Skin epidermis (tissue), 12 donors: Measurements from ENCODE around the gene ADIPOR2.
"Not testable (repeated sequence)": the region's sequence is repeated elsewhere in the genome, so short reads cannot be mapped to it uniquely, and the experiment has no call there.

Source experiments
- H3K27ac ChIP-seq, 21 experiments: fragments of 200-600 bp; sonication (generic) in 11 of 21; one replicate each; pipeline ENCODE4 v1.5.0; 2020; ENCODE audit warnings: mild to moderate bottlenecking in 3 of 21, inconsistent platforms in 2 of 21, moderate library complexity in 2 of 21
- H3K4me3 ChIP-seq, 7 experiments: fragments of 200-600 bp; sonication (generic) in 2 of 7; one replicate each; pipeline ENCODE4 v1.5.0; 2020; ENCODE audit warnings: inconsistent platforms in 2 of 7, mild to moderate bottlenecking in 2 of 7, moderate library complexity in 1 of 7

Gene ADIPOR2

DNA sequence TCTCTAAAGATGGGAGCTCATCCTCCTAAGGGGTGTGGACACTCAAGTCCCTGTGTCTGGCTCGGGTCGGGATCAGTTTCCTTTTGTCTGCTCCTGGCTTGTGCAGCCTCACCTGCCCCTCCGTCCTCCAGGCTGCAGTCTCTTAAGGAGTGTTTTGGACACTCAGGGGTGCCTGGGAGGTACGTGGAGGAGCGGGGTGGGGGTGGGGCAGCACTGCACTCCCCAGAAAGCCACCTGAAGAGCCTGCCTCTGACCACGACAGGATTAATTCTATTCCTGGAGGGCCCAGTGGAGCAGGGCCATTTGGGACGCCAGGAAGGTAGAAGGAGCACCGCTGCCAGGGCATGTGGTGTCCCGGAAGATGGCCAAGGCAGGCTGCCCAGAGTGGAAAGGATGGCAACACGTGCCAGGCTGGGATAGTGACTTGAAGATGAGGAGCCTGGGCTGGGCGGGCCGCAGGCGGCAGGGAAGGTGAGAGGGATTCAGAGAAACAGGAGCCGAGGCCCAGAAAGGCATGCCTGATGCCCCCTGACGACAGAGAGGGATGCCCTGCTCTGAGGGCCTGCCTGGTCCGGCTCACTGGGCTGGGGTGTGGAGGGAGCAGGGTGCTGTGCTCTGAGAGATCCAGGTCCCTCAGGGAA is 114.7 kb downstream of the ADIPOR2 start:
- peak overlapping the region in 5 of 21 experiments; percentile 5 to 50 (median 38) for H3K27ac ChIP-seq
- H3K4me3 ChIP-seq, result no peak overlapping the region

DNA sequence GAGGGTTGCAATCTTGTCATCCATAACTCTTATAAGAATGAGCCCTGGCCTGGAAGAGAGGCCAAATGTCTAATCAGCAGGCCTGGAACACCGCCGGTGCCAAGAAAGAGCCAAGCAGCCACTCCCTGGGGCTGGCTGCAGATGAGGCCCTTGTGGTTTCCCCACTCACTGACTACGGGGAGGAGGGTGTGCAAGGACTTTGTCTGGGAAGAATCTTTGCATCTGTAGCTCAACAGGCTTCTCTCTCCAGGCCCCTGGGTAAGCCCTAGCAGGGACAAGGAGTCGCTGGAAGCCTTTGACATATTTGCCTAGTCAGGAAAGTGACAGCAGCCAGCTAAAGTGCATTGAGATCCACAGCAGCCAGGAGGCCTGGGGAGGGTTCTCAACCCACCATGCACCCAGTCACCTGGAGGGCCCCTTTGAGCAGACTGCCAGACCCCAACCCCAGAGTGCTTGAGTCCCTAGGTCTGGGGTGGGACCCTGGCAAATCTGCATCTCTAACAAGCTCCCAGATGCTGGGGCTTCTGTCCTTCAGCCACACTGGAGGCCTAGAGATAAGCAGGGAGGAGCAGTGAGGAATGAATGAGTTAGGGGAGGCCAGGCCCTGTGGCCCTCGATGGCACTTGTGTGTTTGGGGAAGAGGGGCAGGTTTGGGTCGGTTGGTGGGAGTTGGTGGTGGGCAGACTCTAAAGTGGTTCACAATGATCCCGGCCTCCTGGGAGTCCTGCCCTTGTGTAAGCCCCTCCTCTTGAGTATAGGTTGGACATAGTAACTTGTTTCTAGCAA is 115.6 kb downstream of the ADIPOR2 start:
- H3K27ac ChIP-seq, result peak overlapping the region in 4 of 21 experiments; percentile 5 to 50 (median 44)

DNA sequence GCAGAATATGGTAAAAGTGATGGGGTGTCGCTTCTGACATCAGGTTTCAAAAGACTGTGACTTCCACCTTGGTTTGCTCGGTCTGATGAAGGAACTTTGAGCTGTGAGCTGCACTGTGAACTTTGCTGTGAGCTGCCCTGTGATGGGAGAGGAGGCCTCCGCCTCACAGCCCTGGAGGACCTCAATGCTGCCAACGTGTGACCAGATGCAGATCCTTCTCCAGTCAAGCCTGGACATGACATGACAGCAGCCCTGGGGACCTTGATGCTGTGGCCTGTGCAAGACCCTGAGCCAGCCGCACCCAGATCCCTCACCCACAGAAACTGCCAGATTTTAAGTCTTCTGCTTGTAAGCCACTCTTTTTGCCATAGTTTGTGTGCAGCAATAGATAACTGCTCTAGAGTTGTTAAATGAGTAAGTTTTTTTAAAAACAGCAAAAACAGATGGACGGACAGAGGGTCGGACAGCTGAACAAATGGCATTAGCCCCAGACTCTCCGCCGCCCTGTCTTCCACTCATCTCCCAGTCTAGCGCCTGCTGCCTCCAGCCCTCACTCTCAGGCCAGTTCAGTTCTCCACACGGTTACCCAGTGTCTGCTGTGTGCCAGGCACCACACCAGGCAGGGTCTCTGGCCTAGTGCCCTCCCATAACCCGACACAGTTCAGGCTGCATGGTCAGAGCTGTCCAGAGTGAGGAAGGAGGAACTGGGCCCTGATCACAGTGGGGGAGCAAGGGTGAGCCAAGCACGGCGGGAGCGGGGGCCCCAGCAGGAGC is 116.4 kb downstream of the ADIPOR2 start:
- Histone ChIP-seq H3K27ac (no peak overlapping the region), H3K4me3 (no peak overlapping the region)

More for the DNA sequence above, 115.6 kb downstream of the ADIPOR2 start:
- H3K4me3 ChIP-seq, result no peak overlapping the region

DNA sequence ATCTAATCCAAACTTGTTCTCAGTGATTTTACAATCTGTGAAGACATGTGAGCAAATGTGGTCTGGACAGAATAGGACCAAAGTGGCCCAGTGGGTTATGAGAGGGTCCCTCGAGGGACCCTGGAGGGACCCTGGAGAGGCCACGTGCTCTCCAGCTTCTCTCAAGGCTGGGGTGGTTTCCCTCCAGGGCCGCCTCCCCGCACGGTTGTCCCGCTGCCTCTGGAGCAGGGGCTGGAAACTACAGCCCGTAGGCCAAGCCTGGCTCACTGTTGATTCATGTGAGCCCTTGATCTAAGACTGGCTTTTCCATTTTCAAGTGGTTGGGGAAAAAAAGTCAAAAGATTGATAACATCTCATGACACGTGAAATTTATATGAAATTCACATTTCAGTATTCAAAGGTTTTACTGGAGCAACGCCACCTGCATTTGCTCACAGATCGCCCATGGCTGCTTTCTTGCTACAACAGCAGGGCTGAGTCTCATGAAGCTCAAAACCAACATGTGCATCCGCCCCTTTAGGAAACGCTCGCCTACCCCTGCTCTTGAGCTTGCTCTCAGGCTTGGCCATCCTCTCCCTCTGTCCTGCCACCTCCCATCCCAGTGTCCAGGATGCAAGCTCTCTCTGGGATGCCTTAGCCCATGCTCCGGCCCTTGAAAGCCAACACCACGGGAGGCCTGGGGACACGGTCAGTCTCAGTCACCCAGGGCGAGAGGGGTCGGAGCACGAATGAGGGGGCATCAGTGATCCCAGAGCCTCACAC is 117.3 kb downstream of the ADIPOR2 start:
- no peak overlapping the region for H3K4me3 ChIP-seq
- no peak overlapping the region for H3K27ac ChIP-seq

DNA sequence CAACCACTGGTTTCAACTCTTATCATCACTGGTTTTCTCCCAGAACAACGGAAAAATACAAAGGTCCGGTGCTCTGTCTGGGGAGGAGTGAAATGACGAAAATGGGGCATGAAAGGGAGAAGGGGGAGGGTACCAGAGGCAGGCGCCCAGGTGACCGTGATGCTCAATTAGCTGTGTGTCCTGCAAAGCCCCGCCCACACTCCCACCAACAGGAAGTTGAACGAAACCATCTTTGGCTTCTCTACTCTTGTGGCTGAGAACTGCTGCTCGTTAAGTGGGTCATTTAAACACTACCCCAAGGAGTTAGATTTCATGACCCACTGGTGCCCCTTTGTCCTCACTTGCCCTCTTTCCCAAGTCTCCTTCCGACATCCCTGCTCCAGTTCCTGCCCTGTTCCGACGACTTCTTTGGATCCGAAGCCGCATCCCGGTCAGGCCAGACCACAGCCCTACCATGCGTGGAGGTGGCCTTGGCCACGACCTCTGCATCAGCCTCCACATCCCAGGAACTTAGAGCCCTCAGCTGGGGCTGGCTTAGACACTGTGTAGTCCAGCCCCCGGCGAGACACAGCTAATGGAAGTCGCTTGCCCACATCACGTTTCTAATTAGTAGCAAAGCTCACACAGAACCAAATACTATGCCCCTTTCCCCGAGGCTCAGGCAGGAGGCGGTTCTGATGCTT is 118.1 kb downstream of the ADIPOR2 start:
- no peak overlapping the region for H3K4me3 ChIP-seq
- H3K27ac ChIP-seq, result peak overlapping the region in 1 of 21 experiments; percentile 5

DNA sequence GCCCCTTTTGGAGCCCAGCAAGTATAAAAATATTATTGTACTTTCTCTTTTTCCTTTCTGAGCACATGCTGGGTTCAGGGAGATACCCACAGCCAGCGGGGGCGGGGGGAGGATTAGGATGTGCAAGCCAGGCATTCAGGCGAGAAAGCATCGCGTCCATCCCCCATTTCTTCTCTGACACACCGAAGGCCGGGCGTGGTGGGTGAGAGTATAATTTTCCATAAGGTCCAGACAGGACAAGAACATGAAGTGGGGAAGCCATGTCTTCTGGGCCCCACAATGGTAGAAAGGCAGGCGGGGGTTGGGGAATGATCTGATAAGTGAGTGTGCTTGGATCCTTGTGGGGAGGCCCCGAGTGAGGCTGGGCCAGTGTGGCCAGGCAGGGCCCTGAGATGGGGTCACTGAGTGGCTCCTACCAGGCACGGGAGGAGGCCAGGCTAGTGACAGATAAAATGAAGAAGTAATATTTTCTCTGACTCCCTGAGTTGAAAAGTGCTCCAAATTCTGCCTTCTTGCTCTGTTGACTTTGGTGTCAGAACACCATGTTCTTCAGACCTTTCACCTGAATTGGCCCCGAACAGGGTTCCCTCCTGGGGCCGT is 118.8 kb downstream of the ADIPOR2 start:
- Histone ChIP-seq H3K4me3 (no peak overlapping the region), H3K27ac (no peak overlapping the region)

DNA sequence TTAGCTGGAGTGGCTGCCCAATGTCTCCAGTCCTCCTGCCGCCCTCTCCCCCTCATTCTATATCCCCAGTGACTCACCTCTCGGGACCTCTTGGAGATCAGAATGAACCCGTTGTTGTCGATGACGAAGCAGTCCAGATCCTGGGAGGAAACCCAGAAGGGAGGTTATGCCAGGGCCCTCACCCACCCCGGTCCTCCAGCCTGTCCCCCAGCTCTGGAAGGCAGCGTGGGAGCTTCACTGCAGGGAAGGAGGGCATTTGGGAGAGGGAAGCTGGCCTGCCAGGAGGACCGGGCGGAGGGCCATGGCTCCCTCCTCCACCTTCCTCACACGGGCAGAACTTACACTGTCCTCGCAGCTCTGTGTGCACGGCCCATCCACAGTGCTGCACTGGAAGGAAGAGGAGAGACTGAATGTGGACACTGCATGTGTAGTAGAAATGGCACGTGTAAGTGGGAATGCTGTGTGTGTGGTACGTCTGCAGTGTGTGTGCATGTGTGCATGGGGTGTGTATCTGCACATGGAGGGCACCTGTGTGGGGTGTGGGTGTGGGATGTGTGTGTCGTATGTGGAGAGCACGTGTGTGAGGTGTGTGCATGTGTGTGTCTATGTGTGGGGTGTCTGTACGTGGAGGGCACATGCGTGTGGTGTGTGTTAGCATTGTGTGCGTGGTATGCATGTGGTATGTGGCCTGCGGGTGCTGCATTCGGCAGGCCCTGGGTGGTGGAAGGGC is 119.5 kb downstream of the ADIPOR2 start:
- H3K4me3 ChIP-seq, result no peak overlapping the region
- H3K27ac ChIP-seq, result peak overlapping the region in 2 of 21 experiments; percentile 43 to 80

DNA sequence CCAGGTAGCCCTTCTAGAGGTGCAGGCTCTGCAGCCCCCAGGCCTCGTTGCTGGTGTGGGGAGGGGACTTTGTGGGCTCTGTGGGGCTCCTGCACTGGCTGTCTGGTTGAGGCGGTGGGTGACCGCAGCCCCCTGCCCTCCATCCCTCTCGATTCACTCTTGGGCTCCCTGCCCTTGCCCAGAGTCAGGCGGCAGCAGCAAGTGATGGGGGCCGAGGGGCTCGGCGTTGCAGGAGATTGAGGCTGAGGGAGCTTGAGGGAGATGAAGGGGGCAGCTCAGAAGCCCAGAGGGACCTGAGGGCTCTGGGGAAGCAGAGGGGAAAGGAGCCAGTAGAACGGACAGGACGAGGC is 120.0 kb downstream of the ADIPOR2 start:
- no peak overlapping the region for H3K4me3 ChIP-seq
- H3K27ac ChIP-seq, result peak overlapping the region in 9 of 21 experiments; percentile 43 to 81 (median 74)

DNA sequence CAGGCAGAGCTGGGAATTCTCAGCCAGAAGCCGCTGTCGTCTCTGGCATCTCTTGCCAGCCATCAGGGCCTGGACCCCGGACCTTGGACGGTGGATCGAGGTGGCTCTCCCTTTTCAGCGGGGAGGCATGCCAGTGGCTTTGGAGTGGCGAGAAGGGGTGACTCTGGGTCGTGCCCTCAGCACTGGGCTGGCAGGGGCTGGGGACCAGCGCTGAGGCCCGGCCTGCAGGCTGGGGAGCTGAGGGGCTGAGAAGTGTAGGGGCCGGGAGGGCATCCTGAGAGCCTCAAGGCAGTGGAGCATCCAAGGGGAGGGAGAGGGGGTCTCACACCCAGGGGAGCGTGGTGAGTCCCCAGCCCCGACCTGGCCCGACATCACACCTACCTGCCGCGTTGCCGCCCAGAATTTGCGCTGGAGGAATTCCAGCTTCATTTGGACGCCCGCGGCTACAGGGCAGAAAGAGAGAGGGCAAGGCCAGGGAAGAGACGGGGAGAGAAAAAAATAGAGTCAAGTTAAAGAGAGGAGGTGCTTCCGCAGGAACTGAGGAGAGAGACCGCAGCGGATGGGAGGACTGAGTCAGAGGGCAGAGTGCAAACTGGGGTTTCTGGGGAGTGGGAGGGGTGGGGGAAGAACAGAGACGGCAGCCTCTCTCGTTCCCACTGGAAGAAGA is 120.5 kb downstream of the ADIPOR2 start:
- H3K4me3 ChIP-seq, result no peak overlapping the region
- H3K27ac ChIP-seq, result peak overlapping the region in 14 of 21 experiments; percentile 32 to 81 (median 70)

DNA sequence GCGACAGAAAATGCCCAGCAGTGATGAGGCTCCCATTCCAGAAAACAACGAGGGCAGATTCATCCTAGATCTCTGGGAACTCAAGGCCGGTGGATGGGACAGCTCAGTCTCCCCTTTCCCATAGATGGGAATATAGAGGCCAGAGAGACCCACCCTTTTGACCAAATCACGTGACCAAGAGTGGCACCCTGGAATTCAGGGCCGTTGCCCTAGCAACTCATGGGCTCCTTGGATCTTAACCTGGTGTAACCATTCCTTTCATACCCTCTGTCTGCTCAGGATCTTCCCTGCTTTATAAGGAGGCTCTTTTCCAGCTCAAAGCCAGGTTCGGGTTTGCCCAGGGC is 121.0 kb downstream of the ADIPOR2 start:
- H3K27ac ChIP-seq, result peak overlapping the region in 18 of 21 experiments; percentile 24 to 81 (median 56)
- H3K4me3 ChIP-seq, result no peak overlapping the region

DNA sequence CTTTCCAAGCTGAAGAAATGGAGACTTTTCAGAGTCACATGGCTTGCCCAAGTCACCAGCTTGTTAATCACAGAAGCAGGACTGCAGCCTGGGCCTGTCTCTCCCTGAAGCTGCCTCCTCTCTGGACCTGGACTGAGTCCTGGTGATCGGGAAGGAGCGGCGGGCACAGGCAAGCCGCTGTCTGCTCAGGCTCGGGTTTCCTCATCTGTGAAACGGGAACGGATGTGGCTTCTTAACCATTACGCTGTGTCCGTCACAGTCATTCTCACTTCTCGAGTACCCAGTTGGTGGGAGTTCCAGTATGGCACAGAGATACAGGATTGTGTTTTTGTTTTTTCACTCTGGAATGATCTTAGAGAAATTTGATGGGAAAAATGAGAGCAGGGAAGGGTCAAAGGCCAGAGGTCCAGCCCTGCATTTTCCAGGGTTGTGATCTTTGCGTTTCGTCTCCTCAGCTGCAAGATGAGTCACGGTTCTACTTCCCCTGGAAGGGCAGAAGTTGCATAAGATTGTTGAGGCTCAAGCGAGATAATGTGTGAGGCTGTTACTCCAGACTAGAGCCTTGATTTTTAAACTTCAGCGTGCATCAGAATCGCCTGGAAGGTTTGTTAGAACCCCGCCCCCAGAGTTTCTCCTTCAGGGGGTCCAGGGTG is 121.9 kb downstream of the ADIPOR2 start:
- H3K27ac ChIP-seq, result peak overlapping the region in 19 of 21 experiments; percentile 6 to 81 (median 48)
- no peak overlapping the region for H3K4me3 ChIP-seq

DNA sequence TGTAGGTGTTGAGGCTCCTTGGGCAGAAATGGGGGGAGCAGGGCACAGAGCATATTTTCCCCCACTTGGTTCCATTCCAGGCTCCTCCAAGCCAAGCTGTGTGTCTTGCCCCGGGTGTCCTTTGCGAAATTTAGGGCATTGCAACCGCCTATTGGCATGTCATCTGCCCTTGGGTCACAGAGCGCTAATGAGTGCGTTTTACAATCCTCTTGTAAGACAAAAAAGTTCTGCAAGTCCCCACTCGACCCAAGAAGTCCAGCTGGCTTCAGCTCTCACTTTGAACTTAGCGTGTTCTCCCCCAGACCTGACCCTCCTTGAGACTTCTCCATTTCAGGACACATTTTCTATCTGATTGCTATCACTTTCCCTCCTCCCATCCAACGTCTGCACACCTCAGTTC is 123.4 kb downstream of the ADIPOR2 start:
- H3K4me3 ChIP-seq, result no peak overlapping the region
- H3K27ac ChIP-seq, result no peak overlapping the region

DNA sequence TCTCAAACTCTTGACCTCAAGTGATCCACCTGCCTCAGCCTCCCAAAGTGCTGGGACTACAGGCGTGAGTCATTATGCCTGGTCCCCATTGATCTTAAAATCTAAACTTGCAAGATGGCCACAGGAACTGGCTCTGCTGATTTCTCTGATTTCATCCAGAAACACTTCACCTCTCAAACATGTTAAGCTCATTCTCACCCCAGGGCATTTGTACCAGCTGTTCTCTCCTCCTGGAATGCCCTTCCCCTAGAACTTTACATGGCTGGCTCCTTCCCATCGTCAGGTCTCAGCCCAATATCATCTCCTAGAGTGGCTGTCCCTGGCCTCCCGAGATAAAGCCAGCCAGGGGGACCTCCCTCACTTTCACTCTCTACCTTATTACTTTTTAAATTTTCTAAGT is 124.2 kb downstream of the ADIPOR2 start:
- Histone ChIP-seq H3K27ac (no peak overlapping the region), H3K4me3 (no peak overlapping the region)

DNA sequence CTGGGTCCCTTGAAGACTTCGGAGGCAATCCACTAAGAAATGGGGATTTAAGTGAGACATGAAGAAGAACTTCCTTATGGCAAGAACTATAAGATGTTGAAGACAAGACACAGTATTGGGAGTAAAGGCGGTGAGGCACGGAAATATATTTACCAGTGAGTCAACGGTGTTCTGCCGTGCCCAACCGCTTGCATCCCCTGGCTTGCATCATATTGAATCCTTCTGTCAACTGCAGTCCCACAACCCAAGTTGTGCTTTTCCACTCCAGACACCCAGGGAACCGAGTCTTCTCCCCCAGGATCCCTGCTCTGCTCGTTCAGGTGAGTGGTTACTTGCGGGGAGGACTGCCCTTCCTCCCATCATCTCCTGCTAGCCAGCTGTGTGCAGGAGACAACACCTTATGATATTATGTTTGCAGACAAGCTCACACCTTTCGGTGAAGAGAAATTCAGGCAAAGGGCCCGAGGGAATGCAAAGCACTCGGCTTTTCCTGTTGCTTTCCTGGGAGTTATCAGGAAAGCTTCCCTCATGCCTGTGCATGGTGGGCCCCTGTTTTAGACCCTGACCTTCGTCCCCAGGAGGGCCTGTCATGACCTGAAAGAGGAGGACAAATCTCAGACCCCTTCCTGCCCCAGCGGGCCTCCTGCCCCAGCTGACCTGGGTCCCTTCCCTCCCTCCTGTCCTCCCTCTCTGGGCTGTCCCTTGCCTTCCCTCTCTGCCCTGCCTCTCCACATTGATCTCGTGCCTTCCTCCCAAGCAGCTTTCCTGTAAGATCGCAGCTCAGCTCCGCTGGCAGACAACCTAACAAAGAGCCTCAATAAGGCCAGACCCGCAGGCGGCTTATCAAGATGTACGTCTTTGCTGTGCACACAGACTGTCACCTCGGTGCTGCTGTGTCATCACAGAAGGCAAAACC is 125.2 kb downstream of the ADIPOR2 start:
- H3K27ac ChIP-seq, result no peak overlapping the region
- no peak overlapping the region for H3K4me3 ChIP-seq

DNA sequence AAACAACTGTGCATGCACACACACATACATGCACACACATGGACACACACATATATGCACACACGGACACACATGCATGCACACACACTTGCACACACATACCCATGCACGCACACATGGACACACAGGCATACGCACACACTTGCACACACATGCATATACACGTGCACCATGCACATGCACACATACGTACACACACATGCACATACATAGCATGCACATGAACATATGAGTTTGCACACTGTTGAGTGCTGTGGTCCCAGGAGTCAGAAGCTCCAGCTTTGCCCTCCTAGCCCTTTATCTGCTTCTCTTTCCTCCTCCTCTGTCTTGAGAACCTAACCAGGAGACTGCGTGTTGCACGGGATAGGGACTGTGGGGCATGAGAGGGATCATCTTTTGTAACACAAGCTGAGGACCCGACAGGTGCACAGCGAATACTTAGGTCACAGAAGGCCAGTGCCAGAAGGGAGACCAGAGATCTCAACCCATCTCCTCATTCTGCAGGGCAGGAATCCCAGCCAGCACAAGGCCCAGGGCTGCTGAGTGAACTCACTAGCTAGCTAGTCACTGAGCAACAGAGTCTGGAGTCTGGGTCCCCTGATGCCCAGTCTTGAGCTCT is 126.0 kb downstream of the ADIPOR2 start:
- Histone ChIP-seq H3K4me3 (no peak overlapping the region), H3K27ac (no peak overlapping the region)

DNA sequence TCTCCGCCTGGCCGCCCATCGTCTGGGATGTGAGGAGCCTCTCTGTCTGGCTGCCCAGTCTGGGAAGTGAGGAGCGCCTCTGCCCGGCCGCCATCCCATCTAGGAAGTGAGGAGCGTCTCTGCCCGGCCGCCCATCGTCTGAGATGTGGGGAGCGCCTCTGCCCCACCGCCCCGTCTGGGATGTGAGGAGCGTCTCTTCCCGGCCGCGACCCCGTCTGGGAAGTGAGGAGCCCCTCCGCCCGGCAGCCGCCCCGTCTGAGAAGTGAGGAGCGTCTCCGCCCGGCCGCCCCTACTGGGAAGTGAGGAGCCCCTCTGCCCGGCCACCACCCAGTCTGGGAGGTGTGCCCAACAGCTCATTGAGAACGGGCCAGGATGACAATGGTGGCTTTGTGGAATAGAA is 127.1 kb downstream of the ADIPOR2 start:
- H3K27ac ChIP-seq, H3K4me3 ChIP-seq: not testable (repeated sequence)
